ENCODE measurements around the gene CLEC2A.

DNA sequence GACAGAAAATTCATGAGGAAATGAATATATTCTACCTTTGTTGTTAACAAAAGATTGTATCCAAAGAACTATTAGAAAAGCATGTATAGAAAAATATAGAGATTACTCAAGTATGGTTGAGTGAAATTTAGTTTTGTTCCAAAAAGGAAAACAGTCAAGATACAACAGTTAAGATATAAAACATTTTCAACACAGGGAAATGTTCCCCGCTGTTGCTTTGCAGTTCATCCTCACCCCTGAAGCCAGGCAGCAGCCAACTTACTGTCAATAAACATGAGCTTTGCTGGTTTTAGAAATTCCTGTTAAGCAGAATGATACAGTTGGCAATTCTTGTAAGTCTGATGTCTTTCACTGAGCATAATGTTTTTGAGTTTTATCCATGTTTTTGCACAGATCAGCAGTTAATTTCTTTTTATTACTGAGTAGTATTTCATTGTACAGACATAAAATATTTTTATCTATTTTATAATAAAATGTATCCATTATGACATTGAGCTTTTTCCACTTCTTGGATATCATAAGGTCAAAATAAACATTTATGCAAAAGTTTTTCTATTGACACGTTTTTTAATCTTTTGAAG is 61.8 kb downstream of the CLEC2A start:
- no peak for TF ChIP-seq POLR2AphosphoS5 (IDR thresholded peaks at IDR 0.05; ENCODE audit: insufficient read depth, low read depth, low read length)
- TF ChIP-seq CTCF (IDR thresholded peaks at IDR 0.05; ENCODE audit: extremely low read depth in 1 of 2, insufficient read depth in 1 of 2, low read depth in 1 of 2, low read length in 2 of 2) = no peak
- TF ChIP-seq POLR2A (IDR thresholded peaks at IDR 0.05; ENCODE audit: low read depth, low read length) = no peak
